ENCODE data around the gene YIF1B.

GRCh38 chr19:38273499-38273898 is 42.2 kb downstream of the YIF1B start:
- TF ChIP-seq, protein P1, sequence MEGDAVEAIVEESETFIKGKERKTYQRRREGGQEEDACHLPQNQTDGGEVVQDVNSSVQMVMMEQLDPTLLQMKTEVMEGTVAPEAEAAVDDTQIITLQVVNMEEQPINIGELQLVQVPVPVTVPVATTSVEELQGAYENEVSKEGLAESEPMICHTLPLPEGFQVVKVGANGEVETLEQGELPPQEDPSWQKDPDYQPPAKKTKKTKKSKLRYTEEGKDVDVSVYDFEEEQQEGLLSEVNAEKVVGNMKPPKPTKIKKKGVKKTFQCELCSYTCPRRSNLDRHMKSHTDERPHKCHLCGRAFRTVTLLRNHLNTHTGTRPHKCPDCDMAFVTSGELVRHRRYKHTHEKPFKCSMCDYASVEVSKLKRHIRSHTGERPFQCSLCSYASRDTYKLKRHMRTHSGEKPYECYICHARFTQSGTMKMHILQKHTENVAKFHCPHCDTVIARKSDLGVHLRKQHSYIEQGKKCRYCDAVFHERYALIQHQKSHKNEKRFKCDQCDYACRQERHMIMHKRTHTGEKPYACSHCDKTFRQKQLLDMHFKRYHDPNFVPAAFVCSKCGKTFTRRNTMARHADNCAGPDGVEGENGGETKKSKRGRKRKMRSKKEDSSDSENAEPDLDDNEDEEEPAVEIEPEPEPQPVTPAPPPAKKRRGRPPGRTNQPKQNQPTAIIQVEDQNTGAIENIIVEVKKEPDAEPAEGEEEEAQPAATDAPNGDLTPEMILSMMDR (IDR thresholded peaks at IDR 0.05; ENCODE audit: borderline replicate concordance, extremely low read depth, low read length, poor library complexity, severe bottlenecking) = no peak
- TF ChIP-seq EZH2 (IDR thresholded peaks at IDR 0.05; ENCODE audit: borderline replicate concordance, low read depth, low read length, severe bottlenecking) = no peak

All from DND-41 (cell line).